ENCODE measurements around the gene CACNA2D1.

- TF ChIP-seq CTCF (IDR thresholded peaks at IDR 0.05) (no peak), EP300 (IDR thresholded peaks at IDR 0.05) (no peak)
These were observed 9.1 kb downstream of the CACNA2D1 start for GRCh38 chr7:82434275-82435022.
